HepG2 (cell line): ENCODE data around the gene NR2F6. TPM values are rescaled to one million over a fixed set of nuclear protein-coding genes. Genes with fewer than 3 reads are reported as not detected.

Experiments
- ATF3 ChIP-seq: sonication (generic); formaldehyde crosslinking; IDR thresholded peaks from 2 replicates; pipeline ENCODE4 v1.4.0; 2020; ENCODE audit warnings: missing genetic modification reagents
- DDIT3 ChIP-seq: sonication (generic); formaldehyde crosslinking; IDR thresholded peaks from 2 replicates; pipeline ENCODE4 v1.4.0; 2020; ENCODE audit warnings: mild to moderate bottlenecking, missing genetic modification reagents
- GRHL1 ChIP-seq: sonication (generic); formaldehyde crosslinking; conservative IDR thresholded peaks from 2 replicates; pipeline ENCODE4 v1.8.0; 2022; ENCODE audit warnings: missing genetic modification reagents
- KAT8 ChIP-seq: IDR thresholded peaks from 2 replicates; pipeline ENCODE4 v1.6.1; 2016; ENCODE audit warnings: missing genetic modification reagents, missing compliant biosample characterization
- MIER3 ChIP-seq: IDR thresholded peaks from 2 replicates; pipeline ENCODE4 v1.6.1; 2016; ENCODE audit warnings: missing compliant biosample characterization, borderline replicate concordance
- NFYC ChIP-seq: IDR thresholded peaks from 2 replicates; pipeline ENCODE4 v1.6.1; 2016; ENCODE audit warnings: missing genetic modification reagents, missing compliant biosample characterization
- PHF20 ChIP-seq: sonication (generic); formaldehyde crosslinking; IDR thresholded peaks from 2 replicates; pipeline ENCODE4 v1.5.0; 2020; ENCODE audit warnings: mild to moderate bottlenecking, missing genetic modification reagents
- PPARG ChIP-seq: conservative IDR thresholded peaks from 2 replicates; pipeline ENCODE4 v1.6.1; 2016; ENCODE audit warnings: missing biosample characterization, missing genetic modification reagents
- SNAPC2 ChIP-seq: sonication (generic); formaldehyde crosslinking; IDR thresholded peaks from 2 replicates; pipeline ENCODE4 v1.8.1; 2022; ENCODE audit warnings: mild to moderate bottlenecking, missing genetic modification reagents
- SOX5 ChIP-seq: IDR thresholded peaks from 2 replicates; pipeline ENCODE4 v1.6.1; 2016; ENCODE audit warnings: borderline replicate concordance
- TBP ChIP-seq: sonication (generic); formaldehyde crosslinking; IDR thresholded peaks from 2 replicates; pipeline ENCODE4 v1.5.0; 2020; ENCODE audit warnings: missing genetic modification reagents
- TEAD3 ChIP-seq: optimal IDR thresholded peaks from 2 replicates; pipeline ENCODE3; 2016; ENCODE audit warnings: borderline replicate concordance
- XRCC5 ChIP-seq: fragments of 200-400 bp; formaldehyde crosslinking; optimal IDR thresholded peaks from 2 replicates; pipeline ENCODE3; 2017; ENCODE audit warnings: mild to moderate bottlenecking, low read length
- ZBTB7B ChIP-seq: sonication (generic); formaldehyde crosslinking; IDR thresholded peaks from 2 replicates; pipeline ENCODE4 v1.4.0; 2020; ENCODE audit warnings: missing genetic modification reagents
- ZNF232 ChIP-seq: sonication (generic); formaldehyde crosslinking; IDR thresholded peaks from 2 replicates; pipeline ENCODE4 v1.4.0; 2020; ENCODE audit warnings: missing genetic modification reagents, borderline replicate concordance
- ZNF292 ChIP-seq: sonication (generic); formaldehyde crosslinking; IDR thresholded peaks from 2 replicates; pipeline ENCODE4 v1.8.1; 2022; ENCODE audit warnings: mild to moderate bottlenecking, low read depth, missing genetic modification reagents, borderline replicate concordance
- ZNF501 ChIP-seq: sonication (generic); formaldehyde crosslinking; IDR thresholded peaks from 2 replicates; pipeline ENCODE4 v1.5.1; 2020; ENCODE audit warnings: mild to moderate bottlenecking, moderate library complexity, missing genetic modification reagents
- ZNF556 ChIP-seq: sonication (generic); formaldehyde crosslinking; IDR thresholded peaks from 2 replicates; pipeline ENCODE4 v1.4.0; 2020; ENCODE audit warnings: mild to moderate bottlenecking, missing genetic modification reagents, borderline replicate concordance
- ZNF605 ChIP-seq: sonication (generic); formaldehyde crosslinking; IDR thresholded peaks from 2 replicates; pipeline ENCODE4 v1.8.0; 2022; ENCODE audit warnings: mild to moderate bottlenecking, missing genetic modification reagents
- polyA plus RNA-seq, 8 experiments: library from polyadenylated mRNA; depleted of rRNA in 3 of 8; stranded (reverse) in 7 of 8; unstranded in 1 of 8; fragments of >200 nt; fragmentation: Illumina TruSeq in 4 of 8; extraction: Trizol in 4 of 8; gene quantifications; 2 replicates each; pipeline versions ENCODE4 v1.2.1 to v1.2.3, GENCODE V29; 2011 to 2016; ENCODE audit warnings: low read depth in 4 of 8, missing spikeins in 1 of 8, mixed read lengths in 1 of 8; ENCODE audit not compliant: insufficient read depth in 1 of 8
- total RNA-seq, 5 experiments: library from RNA; depleted of rRNA; stranded (reverse); fragments of >200 nt; fragmentation: Illumina TruSeq; extraction: Trizol; gene quantifications; 2 replicates each; pipeline ENCODE4 v1.2.3, GENCODE V29; 2016; ENCODE audit warnings: low read depth in 1 of 5
- TF ChIP-seq, protein P1 (sequence below): sonication (generic); formaldehyde crosslinking; IDR thresholded peaks from 2 replicates; pipeline ENCODE4 v1.4.0; 2020; ENCODE audit warnings: missing genetic modification reagents
- TF ChIP-seq, protein P2 (sequence below): sonication (generic); formaldehyde crosslinking; IDR thresholded peaks from 2 replicates; pipeline ENCODE4 v1.4.0; 2020; ENCODE audit warnings: missing genetic modification reagents

NR2F6 gene
- total and polyA plus RNA-seq, 2 of the 13 experiments (the other 11 are each of a cell fraction or from before 2014, with no cell fraction given) = 30.9 to 72.4 TPM

GRCh38 chr19:17260842-17261325, 15.2 kb upstream of the NR2F6 start (continued):
- TF ChIP-seq GRHL1 (CRISPR knock-in tag) (no peak), KAT8 (CRISPR knock-in tag) (peak; percentile 69; the same call in 1 of the 2 replicates), ATF3 (CRISPR knock-in tag) (no peak), ZNF232 (CRISPR knock-in tag) (no peak), MIER3 (CRISPR knock-in tag) (peak; percentile 54; the same call in 1 of the 2 replicates), TEAD3 (peak; percentile 63), ZNF556 (CRISPR knock-in tag) (0 out of 2 replicates have a peak, but pooled peaks have one; percentile 60), ZBTB7B (peak; percentile 38; the same call in 1 of the 2 replicates), ZNF501 (CRISPR knock-in tag) (no peak), SOX5 (0 out of 2 replicates have a peak, but pooled peaks have one; percentile 21), ZNF292 (CRISPR knock-in tag) (peak; percentile 43; the same call in 1 of the 2 replicates), NFYC (0 out of 2 replicates have a peak, but pooled peaks have one; percentile 11), XRCC5 (peak; percentile 96), ZNF605 (CRISPR knock-in tag) (no peak), PHF20 (no peak), TBP (no peak), DDIT3 (no peak), SNAPC2 (no peak), PPARG (CRISPR knock-in tag) (0 out of 2 replicates have a peak, but pooled peaks have one; percentile 45)
- TF ChIP-seq, protein P1, sequence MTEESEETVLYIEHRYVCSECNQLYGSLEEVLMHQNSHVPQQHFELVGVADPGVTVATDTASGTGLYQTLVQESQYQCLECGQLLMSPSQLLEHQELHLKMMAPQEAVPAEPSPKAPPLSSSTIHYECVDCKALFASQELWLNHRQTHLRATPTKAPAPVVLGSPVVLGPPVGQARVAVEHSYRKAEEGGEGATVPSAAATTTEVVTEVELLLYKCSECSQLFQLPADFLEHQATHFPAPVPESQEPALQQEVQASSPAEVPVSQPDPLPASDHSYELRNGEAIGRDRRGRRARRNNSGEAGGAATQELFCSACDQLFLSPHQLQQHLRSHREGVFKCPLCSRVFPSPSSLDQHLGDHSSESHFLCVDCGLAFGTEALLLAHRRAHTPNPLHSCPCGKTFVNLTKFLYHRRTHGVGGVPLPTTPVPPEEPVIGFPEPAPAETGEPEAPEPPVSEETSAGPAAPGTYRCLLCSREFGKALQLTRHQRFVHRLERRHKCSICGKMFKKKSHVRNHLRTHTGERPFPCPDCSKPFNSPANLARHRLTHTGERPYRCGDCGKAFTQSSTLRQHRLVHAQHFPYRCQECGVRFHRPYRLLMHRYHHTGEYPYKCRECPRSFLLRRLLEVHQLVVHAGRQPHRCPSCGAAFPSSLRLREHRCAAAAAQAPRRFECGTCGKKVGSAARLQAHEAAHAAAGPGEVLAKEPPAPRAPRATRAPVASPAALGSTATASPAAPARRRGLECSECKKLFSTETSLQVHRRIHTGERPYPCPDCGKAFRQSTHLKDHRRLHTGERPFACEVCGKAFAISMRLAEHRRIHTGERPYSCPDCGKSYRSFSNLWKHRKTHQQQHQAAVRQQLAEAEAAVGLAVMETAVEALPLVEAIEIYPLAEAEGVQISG (CRISPR knock-in tag) = 0 out of 2 replicates have a peak, but pooled peaks have one; percentile 42
- TF ChIP-seq, protein P2, sequence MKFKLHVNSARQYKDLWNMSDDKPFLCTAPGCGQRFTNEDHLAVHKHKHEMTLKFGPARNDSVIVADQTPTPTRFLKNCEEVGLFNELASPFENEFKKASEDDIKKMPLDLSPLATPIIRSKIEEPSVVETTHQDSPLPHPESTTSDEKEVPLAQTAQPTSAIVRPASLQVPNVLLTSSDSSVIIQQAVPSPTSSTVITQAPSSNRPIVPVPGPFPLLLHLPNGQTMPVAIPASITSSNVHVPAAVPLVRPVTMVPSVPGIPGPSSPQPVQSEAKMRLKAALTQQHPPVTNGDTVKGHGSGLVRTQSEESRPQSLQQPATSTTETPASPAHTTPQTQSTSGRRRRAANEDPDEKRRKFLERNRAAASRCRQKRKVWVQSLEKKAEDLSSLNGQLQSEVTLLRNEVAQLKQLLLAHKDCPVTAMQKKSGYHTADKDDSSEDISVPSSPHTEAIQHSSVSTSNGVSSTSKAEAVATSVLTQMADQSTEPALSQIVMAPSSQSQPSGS = peak; percentile 11; the same call in 1 of the 2 replicates
